Neural crest cell (in vitro differentiated cells): ENCODE results near the gene PRKAG2. TPM values are rescaled to one million over a fixed set of nuclear protein-coding genes. Genes with fewer than 3 reads are reported as not detected.

Experiments
- DNase-seq: peaks from one replicate; pipeline ENCODE4 v3.0.0; 2021; ENCODE audit warnings: low read depth, mixed read lengths, low spot score
- H3K27ac Mint-ChIP-seq: one replicate; pipeline ENCODE4 v1.8.0; 2021; ENCODE audit warnings: mild to moderate bottlenecking, mixed read lengths; ENCODE audit not compliant: unreplicated experiment
- H3K27me3 Mint-ChIP-seq: 2 replicates; pipeline ENCODE4 v1.8.0; 2021; ENCODE audit warnings: low read depth, mild to moderate bottlenecking, mixed read lengths
- H3K36me3 Mint-ChIP-seq: 2 replicates; pipeline ENCODE4 v1.8.0; 2021; ENCODE audit warnings: low read depth, mild to moderate bottlenecking, mixed read lengths
- H3K4me1 Mint-ChIP-seq: 2 replicates; pipeline ENCODE4 v1.8.0; 2021; ENCODE audit warnings: mixed read lengths
- H3K4me3 Mint-ChIP-seq: one replicate; pipeline ENCODE4 v1.8.0; 2021; ENCODE audit warnings: mild to moderate bottlenecking, mixed read lengths
- H3K9me3 Mint-ChIP-seq: 2 replicates; pipeline ENCODE4 v1.8.0; 2021; ENCODE audit warnings: mixed read lengths
- CTCF ChIP-seq: fragments of 200-600 bp; sonication (generic); conservative IDR thresholded peaks from 2 replicates; pipeline ENCODE4 v1.5.0; 2021; ENCODE audit warnings: antibody characterized with exemption, mild to moderate bottlenecking
- total RNA-seq: library from RNA; stranded (reverse); gene quantifications from 2 replicates; pipeline ENCODE4 v1.2.1, GENCODE V29; 2021

The PRKAG2 gene
- total RNA-seq, 1 donor from 2014 or later, result 12.5 TPM

DNA sequence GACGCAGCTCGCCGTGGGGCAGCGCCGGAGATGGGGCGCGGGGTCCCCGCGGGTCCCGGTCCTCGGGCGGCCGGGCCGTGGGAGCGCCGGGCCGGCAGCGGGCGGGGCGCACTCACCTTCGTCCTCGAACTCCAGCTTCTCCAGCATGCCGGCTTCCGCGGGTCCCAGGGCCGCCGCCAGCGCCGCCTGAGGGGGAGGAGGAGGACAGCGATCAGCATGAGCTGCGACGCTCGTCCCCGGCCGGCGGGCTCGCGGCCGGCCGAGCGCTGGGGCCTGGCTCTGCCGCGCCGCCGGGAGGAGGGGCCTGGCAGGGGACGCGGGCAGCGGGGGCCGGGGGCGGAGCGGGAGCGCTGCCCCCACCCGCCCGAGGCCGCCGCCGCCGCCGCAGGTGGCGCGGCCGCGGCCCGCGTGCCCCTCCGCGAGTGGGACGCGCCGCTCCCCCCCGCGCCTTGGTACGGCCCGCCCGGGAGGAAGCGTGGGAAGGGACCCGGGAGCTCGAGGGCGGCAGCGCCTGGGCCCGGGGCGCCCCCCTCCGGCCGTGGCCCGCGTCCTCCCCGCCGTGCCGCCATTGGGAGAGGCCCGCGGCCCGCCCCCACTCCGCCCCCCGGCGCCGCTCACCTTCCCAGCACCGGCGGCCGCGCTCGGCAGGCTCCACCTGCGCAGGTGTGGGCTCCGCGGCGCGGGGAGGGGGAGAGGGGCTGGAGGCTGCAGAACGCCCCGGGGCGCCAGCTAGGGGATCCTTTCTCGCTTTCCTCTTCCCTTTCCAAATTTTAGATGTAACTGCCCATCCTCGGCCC lies 244.8 kb downstream of the PRKAG2 start:
- peak; percentile 36 for TF ChIP-seq CTCF
- Mint-ChIP-seq H3K36me3 (no peaks in the 10 kb centered on the region), H3K9me3 (no peaks in the 10 kb centered on the region), H3K4me1 (peaks cover 25% of the 10 kb centered on the region), H3K27me3 (peaks cover 17% of the 10 kb centered on the region), H3K4me3 (peak overlapping the region; percentile 95), H3K27ac (no peak overlapping the region)
- peak; percentile 67 for DNase-seq

DNA sequence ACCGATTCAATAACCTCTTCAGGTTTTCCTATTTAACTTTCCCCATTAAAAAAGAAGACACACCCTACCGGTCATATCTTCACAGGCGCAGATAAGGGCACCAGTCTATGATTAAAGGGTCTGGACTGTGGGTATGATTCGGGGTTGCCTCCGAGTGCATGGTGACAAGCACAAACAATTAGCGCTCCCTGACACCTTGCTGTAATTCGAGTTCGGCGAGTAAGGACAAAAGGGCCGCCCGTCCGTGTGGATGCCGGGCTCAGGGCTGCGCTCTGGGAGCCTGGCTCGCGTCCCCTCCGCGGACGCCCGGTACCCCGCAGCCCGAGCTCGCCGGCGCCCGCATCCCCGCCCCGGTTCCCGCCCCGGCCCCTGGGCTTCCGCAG lies 245.4 kb downstream of the PRKAG2 start:
- TF ChIP-seq CTCF, result peak; percentile 36
- no peak for DNase-seq
- H3K9me3 Mint-ChIP-seq, result no peaks in the 10 kb centered on the region
- H3K27ac Mint-ChIP-seq, result no peak overlapping the region
- H3K4me1 Mint-ChIP-seq, result peaks cover 30% of the 10 kb centered on the region
- H3K27me3 Mint-ChIP-seq, result peaks cover 17% of the 10 kb centered on the region
- peak overlapping the region; percentile 92 for H3K4me3 Mint-ChIP-seq
- H3K36me3 Mint-ChIP-seq, result no peaks in the 10 kb centered on the region

GRCh38 chr7:151630851-151631569 lies 245.9 kb downstream of the PRKAG2 start:
- Mint-ChIP-seq H3K4me1 (peaks cover 36% of the 10 kb centered on the region), H3K27me3 (peaks cover 17% of the 10 kb centered on the region), H3K9me3 (no peaks in the 10 kb centered on the region), H3K27ac (no peak overlapping the region), H3K36me3 (no peaks in the 10 kb centered on the region), H3K4me3 (peak overlapping the region; percentile 92)
- no peak for DNase-seq
- TF ChIP-seq CTCF, result no peak

- DNase-seq, result no peak
- no peak overlapping the region for H3K27ac Mint-ChIP-seq
- H3K4me1 Mint-ChIP-seq, result peaks cover 42% of the 10 kb centered on the region
- peak overlapping the region; percentile 92 for H3K4me3 Mint-ChIP-seq
- no peak for TF ChIP-seq CTCF
- no peaks in the 10 kb centered on the region for H3K9me3 Mint-ChIP-seq
- H3K27me3 Mint-ChIP-seq, result peaks cover 17% of the 10 kb centered on the region
- H3K36me3 Mint-ChIP-seq, result no peaks in the 10 kb centered on the region
These were observed 246.6 kb downstream of the PRKAG2 start for GRCh38 chr7:151630358-151630757.

DNA sequence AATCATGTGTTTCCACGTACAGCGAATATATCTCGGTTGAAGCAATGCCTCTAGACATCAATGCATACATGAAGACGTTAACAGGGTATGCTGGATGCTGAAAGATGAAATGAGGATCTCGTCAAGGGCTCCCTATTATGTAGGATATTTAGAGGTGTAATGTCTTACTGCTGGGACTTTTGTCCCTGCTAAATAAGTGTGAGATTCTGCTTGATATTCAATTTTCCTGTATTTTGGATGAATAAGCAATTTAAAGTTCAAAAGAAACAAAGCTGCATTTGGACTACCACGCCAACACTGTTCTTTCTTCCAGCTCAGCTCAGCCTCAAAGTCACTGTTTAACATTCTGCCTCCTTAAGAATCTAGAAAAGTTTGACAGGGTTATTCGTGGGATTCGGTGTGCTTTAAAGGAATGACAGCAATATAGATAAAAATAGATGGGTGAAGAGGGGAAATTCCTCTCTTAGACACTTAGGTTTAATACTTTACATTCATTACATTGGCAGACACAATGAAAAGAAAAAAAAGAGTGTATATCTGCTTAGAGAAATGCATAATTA lies 247.1 kb downstream of the PRKAG2 start:
- Mint-ChIP-seq H3K4me3 (peak overlapping the region; percentile 45), H3K4me1 (peaks cover 48% of the 10 kb centered on the region), H3K27me3 (peaks cover 17% of the 10 kb centered on the region), H3K27ac (no peak overlapping the region), H3K9me3 (no peaks in the 10 kb centered on the region), H3K36me3 (no peaks in the 10 kb centered on the region)
- no peak for TF ChIP-seq CTCF
- DNase-seq, result no peak
